Measurements from ENCODE around the gene PDE4D. TPM values are rescaled to one million over a fixed set of nuclear protein-coding genes. Genes with fewer than 3 reads are reported as not detected.

PDE4D gene
- total RNA-seq, 1 experiment from 2014 or later: 2.1 TPM

GRCh38 chr5:58961631-58962280, 931.8 kb downstream of the PDE4D start:
- H3K56ac ChIP-seq (ENCODE audit: insufficient read length, low read depth, low read length): no peak overlapping the region
- no peak overlapping the region for H3K27ac ChIP-seq (ENCODE audit: insufficient read length, low read depth, low read length)
- H3K79me2 ChIP-seq (ENCODE audit: insufficient read depth, low read length): no peaks in the 10 kb centered on the region
- H4K91ac ChIP-seq (ENCODE audit: insufficient read length, low read depth, low read length): no peak overlapping the region
- H3K36me3 Mint-ChIP-seq (ENCODE audit: insufficient read depth in 1 of 3, low read depth in 3 of 3): no peaks in the 10 kb centered on the region
- no peaks in the 10 kb centered on the region; the same call in 1 of the 2 replicates for H3K4me1 ChIP-seq (ENCODE audit: insufficient read depth, low read length)
- no peaks in the 10 kb centered on the region; the same call in 1 of the 2 replicates for H3K27me3 Mint-ChIP-seq (ENCODE audit: low read depth)
- no peak overlapping the region for H3K9ac ChIP-seq (ENCODE audit: extremely low read depth, insufficient read length, low read length)
- H3K4me1 Mint-ChIP-seq: 0 out of 4 replicates have a peak, but pooled peaks cover 0 to 4% of the 10 kb centered on the region in 2 experiments
- no peak overlapping the region for H4K8ac ChIP-seq (replicated peaks; ENCODE audit: insufficient read length, low read depth, low read length)
- H2BK5ac ChIP-seq (ENCODE audit: insufficient read length, low read length): no peak overlapping the region
- no peak overlapping the region for H3K4me2 ChIP-seq (ENCODE audit: insufficient read depth, insufficient read length, low read length)
- H2BK15ac ChIP-seq (ENCODE audit: low read depth, low read length): no peak overlapping the region
- no peak overlapping the region for H2AFZ ChIP-seq (ENCODE audit: low read length)
- H3K18ac ChIP-seq (ENCODE audit: insufficient read length, low read depth, low read length): no peak overlapping the region
- H3K27ac Mint-ChIP-seq: no peak overlapping the region
- no peaks in the 10 kb centered on the region for H3K79me1 ChIP-seq (ENCODE audit: insufficient read depth, low read depth, low read length, poor library complexity, severe bottlenecking)
- WGBS (ENCODE audit: extremely low coverage, insufficient read length, low lambda C conversion rate): no CpG with 5 or more reads among the region's 3 CpGs
- H3K4ac ChIP-seq (ENCODE audit: low read depth, low read length): no peak overlapping the region
- H3K9me3 ChIP-seq (ENCODE audit: control insufficient read depth, low read depth, low read length): no peaks in the 10 kb centered on the region
- no peak overlapping the region for H3T11ph ChIP-seq (ENCODE audit: low read length)
- no peak for TF ChIP-seq CTCF (conservative IDR thresholded peaks at IDR 0.05)
- no peak overlapping the region for H3K4me3 Mint-ChIP-seq
- no peak for DNase-seq
- H3K9me3 Mint-ChIP-seq: no peaks in the 10 kb centered on the region
- no peak overlapping the region for H3K14ac ChIP-seq (ENCODE audit: insufficient read depth, low read length)
- no peak overlapping the region for H4K5ac ChIP-seq (ENCODE audit: insufficient read length, low read depth, low read length)
- H3K27me3 ChIP-seq (ENCODE audit: insufficient read depth, low read length): no peaks in the 10 kb centered on the region
- H3K23ac ChIP-seq (ENCODE audit: insufficient read length, low read depth, low read length): no peak overlapping the region
- H2BK120ac ChIP-seq (ENCODE audit: low read depth, low read length, poor library complexity, severe bottlenecking): no peak overlapping the region
- H3K23me2 ChIP-seq (ENCODE audit: insufficient read length, low read depth, low read length, poor library complexity, severe bottlenecking): no peaks in the 10 kb centered on the region
- H2BK20ac ChIP-seq (ENCODE audit: low read depth, low read length, poor library complexity, severe bottlenecking): no peak overlapping the region
- no peaks in the 10 kb centered on the region for H4K20me1 ChIP-seq (ENCODE audit: control insufficient read depth, insufficient read depth, insufficient read length)
- H2AK5ac ChIP-seq (ENCODE audit: insufficient read length, low read length): no peak overlapping the region
- no peak overlapping the region for H2BK12ac ChIP-seq (ENCODE audit: insufficient read length, low read depth, low read length)
